Stomach (tissue), 9 donors: Measurements from ENCODE around the gene TMEM178B. TPM values are rescaled to one million over a fixed set of nuclear protein-coding genes. Genes with fewer than 3 reads are reported as not detected.
A peak's percentile ranks its signal among the peaks of the same experiment; 100 is the strongest.
"Not testable (repeated sequence)": the region's sequence is repeated elsewhere in the genome, so short reads cannot be mapped to it uniquely, and the experiment has no call there.

ENCODE experiments used
- DNase-seq, 2 donors: peaks; one replicate each; pipeline versions ENCODE4 v3.0.0 to v3.0.0-alpha.2; 2013 to 2019
- H3K27ac ChIP-seq, 5 donors: fragments of 200-600 bp in 4 of 5; sonication (generic) in 4 of 5; one replicate each; pipeline ENCODE4 v1.5.1; 2013 to 2019; ENCODE audit warnings: mild to moderate bottlenecking in 1 of 5, moderate library complexity in 1 of 5
- H3K27me3 ChIP-seq, 3 donors: fragments of 200-600 bp; sonication (generic); one replicate each; pipeline ENCODE4 v1.5.1; 2017 to 2019; ENCODE audit warnings: mixed run types in 1 of 3
- H3K36me3 ChIP-seq, 4 donors: fragments of 200-600 bp; sonication (generic); 1 replicate in 3 of 4; 2 replicates in 1 of 4; pipeline ENCODE4 v1.5.1; 2016 to 2019
- H3K4me1 ChIP-seq, 4 donors: fragments of 200-600 bp; sonication (generic); one replicate each; pipeline ENCODE4 v1.5.1; 2016 to 2019
- H3K4me3 ChIP-seq, 4 donors: fragments of 200-600 bp; sonication (generic) in 3 of 4; one replicate each; pipeline ENCODE4 v1.5.1; 2016 to 2019; ENCODE audit warnings: mild to moderate bottlenecking in 1 of 4
- H3K9me3 ChIP-seq, 4 donors: fragments of 200-600 bp; sonication (generic); one replicate each; pipeline ENCODE4 v1.5.1; 2016 to 2019
- EP300 ChIP-seq: sonication (generic); formaldehyde crosslinking; IDR thresholded peaks from one replicate; pipeline ENCODE4 v1.6.1; 2017; ENCODE audit warnings: antibody characterized with exemption
- POLR2A ChIP-seq, 4 donors: fragments of 450-650 bp; IDR thresholded peaks; one replicate each; pipeline ENCODE4 v1.6.1; 2016; ENCODE audit warnings: antibody characterized with exemption in 4 of 4, control low read depth in 2 of 4, mild to moderate bottlenecking in 1 of 4, moderate library complexity in 1 of 4
- POLR2AphosphoS5 ChIP-seq, 3 donors: sonication (generic); formaldehyde crosslinking; IDR thresholded peaks; one replicate each; pipeline ENCODE4 v1.6.1; 2016; ENCODE audit warnings: antibody characterized with exemption in 3 of 3
- WGBS, 5 donors: extraction: QIAGEN DNeasy Blood & Tissue Kit in 3 of 5; methylation state at CpG; one replicate each; pipeline versions ENCODE4 v1.1.5 to v1.1.7; 2013 to 2018; 5-methylcytosine and 5-hydroxymethylcytosine counted together
- intact Hi-C: fragments of 100-400 bp; cut with DNase I; formaldehyde crosslinking; loops from one replicate; pipeline ENCODE4 v1.15.1; 2023; ENCODE audit warnings: low total_unique reads
- polyA plus RNA-seq, 3 donors: library from polyadenylated mRNA; stranded (reverse); fragments of 200-250 nt; gene quantifications; one replicate each; pipeline ENCODE4 v1.2.3, GENCODE V29; 2013
- total RNA-seq, 5 donors: library from RNA; depleted of rRNA; stranded (reverse); fragments of >200 nt; gene quantifications; one replicate each; pipeline versions ENCODE4 v1.1.0 to v1.2.3, GENCODE V29; 2014 to 2016
- TF ChIP-seq, protein P1 (sequence below), 7 experiments: fragments of 450-650 bp in 4 of 7; fragments of 200-600 bp in 3 of 7; sonication (generic) in 3 of 7; IDR thresholded peaks; one replicate each; pipeline ENCODE4 v1.5.1; 2016 to 2019; ENCODE audit warnings: antibody characterized with exemption in 7 of 7, control low read depth in 2 of 7, mild to moderate bottlenecking in 1 of 7
- donor health status: healthy with polysubstance abuse.
- donor health status: Bipolar disorder and iron deficiency.
- donor health status: healthy.

Gene TMEM178B
- total and polyA plus RNA-seq, 8 donors, result under 0.01 to 1.7 (median 0.15) TPM; not detected in 3

DNA sequence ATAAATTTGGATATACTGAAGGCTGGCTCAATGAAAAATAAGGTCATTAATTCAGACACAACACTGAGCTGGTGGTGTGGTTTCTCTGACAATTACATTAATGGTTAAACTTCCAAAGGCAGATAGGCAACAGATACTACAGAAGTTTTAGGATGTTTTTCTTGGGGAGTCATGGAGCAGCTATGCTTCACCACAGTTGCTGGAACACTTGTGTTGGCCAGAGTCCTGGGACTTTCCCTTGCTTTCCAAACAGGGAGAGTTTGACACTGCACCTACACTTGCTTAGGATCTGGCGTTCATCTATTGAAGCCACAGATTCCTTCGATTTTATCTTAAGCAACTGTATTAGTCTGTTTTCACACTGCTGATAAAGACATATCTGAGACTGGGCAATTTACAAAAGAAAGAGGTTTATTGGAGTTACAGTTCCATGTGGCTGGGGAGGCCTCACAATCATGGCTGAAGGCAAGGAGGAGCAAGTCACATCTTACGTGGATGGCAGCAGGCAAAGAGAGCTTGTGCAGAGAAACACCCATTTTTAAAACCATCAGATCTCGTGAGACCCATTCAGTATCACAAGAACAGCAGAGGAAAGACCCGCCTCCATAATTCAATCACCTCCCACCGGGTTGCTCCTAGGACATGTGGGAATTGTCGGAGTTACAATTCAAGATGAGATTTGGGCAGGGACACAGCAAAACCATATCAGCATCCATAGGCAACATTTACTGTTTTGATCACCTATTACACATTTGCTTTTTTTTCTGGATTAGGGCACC, 27.8 kb upstream of the TMEM178B start:
- 69 to 78% (median 72%) methylated on average over 7 of the region's 7 CpGs for WGBS, 5 donors

GRCh38 chr7:141053626-141054025, 20.2 kb upstream of the TMEM178B start:
- DNase-seq, result peak in 1 of 2 donors; percentile 31
- no peak for TF ChIP-seq POLR2A (IDR thresholded peaks at IDR 0.05)
- TF ChIP-seq, protein P1, sequence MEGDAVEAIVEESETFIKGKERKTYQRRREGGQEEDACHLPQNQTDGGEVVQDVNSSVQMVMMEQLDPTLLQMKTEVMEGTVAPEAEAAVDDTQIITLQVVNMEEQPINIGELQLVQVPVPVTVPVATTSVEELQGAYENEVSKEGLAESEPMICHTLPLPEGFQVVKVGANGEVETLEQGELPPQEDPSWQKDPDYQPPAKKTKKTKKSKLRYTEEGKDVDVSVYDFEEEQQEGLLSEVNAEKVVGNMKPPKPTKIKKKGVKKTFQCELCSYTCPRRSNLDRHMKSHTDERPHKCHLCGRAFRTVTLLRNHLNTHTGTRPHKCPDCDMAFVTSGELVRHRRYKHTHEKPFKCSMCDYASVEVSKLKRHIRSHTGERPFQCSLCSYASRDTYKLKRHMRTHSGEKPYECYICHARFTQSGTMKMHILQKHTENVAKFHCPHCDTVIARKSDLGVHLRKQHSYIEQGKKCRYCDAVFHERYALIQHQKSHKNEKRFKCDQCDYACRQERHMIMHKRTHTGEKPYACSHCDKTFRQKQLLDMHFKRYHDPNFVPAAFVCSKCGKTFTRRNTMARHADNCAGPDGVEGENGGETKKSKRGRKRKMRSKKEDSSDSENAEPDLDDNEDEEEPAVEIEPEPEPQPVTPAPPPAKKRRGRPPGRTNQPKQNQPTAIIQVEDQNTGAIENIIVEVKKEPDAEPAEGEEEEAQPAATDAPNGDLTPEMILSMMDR (IDR thresholded peaks at IDR 0.05), result no peak
- TF ChIP-seq EP300, result no peak
- TF ChIP-seq POLR2AphosphoS5 (IDR thresholded peaks at IDR 0.05), result no peak
- WGBS, 5 donors, result 37 to 54% (median 47%) methylated on average over 9 of the region's 9 CpGs
- intact Hi-C loops, result no loop called here
- no peaks in the 10 kb centered on the region for H3K36me3 ChIP-seq
- H3K9me3 ChIP-seq, result peaks cover 0 to 13% (median 7%) of the 10 kb centered on the region in 4 donors
- no peaks in the 10 kb centered on the region for H3K4me1 ChIP-seq
- no peak overlapping the region for H3K4me3 ChIP-seq
- H3K27me3 ChIP-seq, result no peaks in the 10 kb centered on the region
- no peak overlapping the region for H3K27ac ChIP-seq

More for the DNA sequence above, 27.8 kb upstream of the TMEM178B start:
- Histone ChIP-seq H3K27ac (no peak overlapping the region), H3K4me3 (no peak overlapping the region), H3K27me3 (no peaks in the 10 kb centered on the region), H3K9me3 (no peaks in the 10 kb centered on the region), H3K36me3 (no peaks in the 10 kb centered on the region), H3K4me1 (no peaks in the 10 kb centered on the region)
- DNase-seq, result no peak
- intact Hi-C loops, result no loop called here
- TF ChIP-seq, protein P1 (IDR thresholded peaks at IDR 0.05), result no peak
- TF ChIP-seq POLR2A (IDR thresholded peaks at IDR 0.05), result no peak
- TF ChIP-seq EP300, result no peak
- no peak for TF ChIP-seq POLR2AphosphoS5 (IDR thresholded peaks at IDR 0.05)

DNA sequence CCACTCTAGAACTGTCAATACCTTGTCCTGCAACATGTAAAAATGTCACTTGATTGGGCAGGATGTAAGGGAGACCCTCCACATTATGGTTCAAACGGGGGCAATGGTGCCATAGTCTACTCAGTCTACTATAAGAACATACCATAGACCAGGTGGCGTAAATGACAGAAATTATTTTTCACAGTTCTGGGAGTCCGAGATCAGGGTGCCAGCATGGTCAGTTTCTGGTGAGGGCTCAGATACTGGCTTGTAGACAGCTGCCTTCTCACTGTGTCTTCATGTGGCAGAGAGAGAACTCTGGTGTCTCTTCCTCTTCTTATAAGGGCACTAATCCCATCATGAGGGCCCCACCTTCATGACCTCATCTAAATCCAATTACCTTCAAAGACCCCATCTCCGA, 18.7 kb upstream of the TMEM178B start:
- TF ChIP-seq, protein P1 (IDR thresholded peaks at IDR 0.05), result no peak
- TF ChIP-seq POLR2AphosphoS5 (IDR thresholded peaks at IDR 0.05), result no peak
- no peak for TF ChIP-seq EP300
- no peak for TF ChIP-seq POLR2A (IDR thresholded peaks at IDR 0.05)
- intact Hi-C loops, result no loop called here
- Histone ChIP-seq H3K4me1 (no peaks in the 10 kb centered on the region), H3K27ac (no peak overlapping the region), H3K27me3 (no peaks in the 10 kb centered on the region), H3K4me3 (no peak overlapping the region), H3K36me3 (no peaks in the 10 kb centered on the region), H3K9me3 (peaks cover 0 to 13% (median 7%) of the 10 kb centered on the region in 4 donors)
- 86 to 93% (median 88%) methylated on average over 4 of the region's 4 CpGs for WGBS, 5 donors
- no peak for DNase-seq

DNA sequence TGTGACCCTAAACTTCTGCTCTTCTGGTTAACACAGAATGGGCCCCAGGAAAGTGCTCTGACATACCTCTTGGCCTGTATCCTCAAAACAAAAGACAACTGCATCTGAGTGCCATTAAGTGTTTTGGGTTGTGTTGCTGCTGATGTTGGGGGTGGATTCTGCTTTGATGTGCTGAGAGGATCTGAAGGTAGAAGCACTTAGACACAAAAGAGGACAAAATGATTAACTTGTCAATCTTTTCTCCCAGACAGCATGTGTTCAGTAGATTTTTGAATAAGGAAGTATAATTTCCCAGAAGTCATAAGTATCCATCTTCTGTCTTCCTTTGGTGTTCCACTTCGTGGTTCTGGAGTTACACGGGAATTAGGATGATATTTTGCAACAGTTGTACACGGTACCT, 16.1 kb upstream of the TMEM178B start:
- no peak for TF ChIP-seq POLR2AphosphoS5 (IDR thresholded peaks at IDR 0.05)
- no peak for TF ChIP-seq EP300
- TF ChIP-seq, protein P1 (IDR thresholded peaks at IDR 0.05), result no peak
- TF ChIP-seq POLR2A (IDR thresholded peaks at IDR 0.05), result no peak
- no peak for DNase-seq
- Histone ChIP-seq H3K9me3 (peaks cover 0 to 13% (median 7%) of the 10 kb centered on the region in 4 donors), H3K27ac (no peak overlapping the region), H3K36me3 (no peaks in the 10 kb centered on the region), H3K27me3 (peaks cover 0 to 3% (median 0%) of the 10 kb centered on the region in 3 donors), H3K4me3 (no peak overlapping the region), H3K4me1 (no peaks in the 10 kb centered on the region)
- intact Hi-C loops, result no loop called here
- WGBS, 5 donors, result 80 to 89% (median 86%) methylated on average over 3 of the region's 3 CpGs

DNA sequence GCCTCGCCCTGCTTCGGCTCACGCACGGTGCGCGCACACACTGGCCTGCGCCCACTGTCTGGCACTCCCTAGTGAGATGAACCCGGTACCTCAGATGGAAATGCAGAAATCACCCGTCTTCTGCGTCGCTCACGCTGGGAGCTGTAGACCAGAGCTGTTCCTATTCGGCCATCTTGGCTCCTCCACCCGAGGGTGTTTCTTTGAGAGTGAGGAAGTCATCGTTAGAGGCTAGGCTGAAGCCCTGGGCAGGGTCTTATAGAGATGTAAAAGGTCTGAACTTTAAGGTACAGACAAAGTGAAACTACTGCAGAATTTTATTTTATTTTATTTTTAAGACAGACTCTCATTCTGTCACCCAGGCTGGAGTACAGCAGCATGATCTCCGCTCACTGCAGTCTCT, 6.0 kb upstream of the TMEM178B start:
- DNase-seq, H3K27ac ChIP-seq, H3K4me3 ChIP-seq, H3K9me3 ChIP-seq, H3K36me3 ChIP-seq, intact Hi-C loops: not testable (repeated sequence)
- peaks cover 16 to 22% (median 20%) of the 10 kb centered on the region in 4 donors for H3K4me1 ChIP-seq
- peaks cover 0 to 50% (median 22%) of the 10 kb centered on the region in 3 donors for H3K27me3 ChIP-seq
- WGBS, 5 donors, result 82 to 89% (median 87%) methylated on average over 8 to 9 of the region's 16 CpGs
